ENCODE results near the gene OLA1. TPM values are rescaled to one million over a fixed set of nuclear protein-coding genes. Genes with fewer than 3 reads are reported as not detected.

OLA1 gene
- total and polyA plus RNA-seq, 2 donors (not counting 1 experiment from before 2014, with no cell fraction given), result 13.9 to 47.7 TPM

- no peak overlapping the region for H3K4me2 ChIP-seq (replicated peaks; ENCODE audit: low read depth, low read length, poor library complexity, severe bottlenecking)
- no peaks in the 10 kb centered on the region for H3K79me2 ChIP-seq (ENCODE audit: control insufficient read depth, insufficient read depth, low read length)
- no peak overlapping the region for H3K9ac ChIP-seq (ENCODE audit: low read length)
- Mint-ChIP-seq H3K4me3 (no peak overlapping the region), H3K4me1 (no peaks in the 10 kb centered on the region), H3K27ac (no peak overlapping the region), H3K9me3 (ENCODE audit: insufficient read depth) (no peaks in the 10 kb centered on the region), H3K27me3 (no peaks in the 10 kb centered on the region)
- H3K4me3 ChIP-seq (ENCODE audit: control extremely low read depth in 1 of 5, extremely low read depth in 1 of 5, insufficient read depth in 1 of 5, low read depth in 2 of 5, low read length in 4 of 5), result no peak overlapping the region
- H3K27me3 ChIP-seq (replicated peaks in 1 of 4; ENCODE audit: control extremely low read depth in 1 of 4, control insufficient read depth in 3 of 4, insufficient read depth in 4 of 4, low read length in 3 of 4), result no peaks in the 10 kb centered on the region
- no peak for DNase-seq
- no peak for ATAC-seq (ENCODE audit: low read depth)
- no CpG with 5 or more reads among the region's 1 CpG for WGBS (ENCODE audit: insufficient coverage)
- intact Hi-C loops (cut with micrococcal nuclease), result no loop called here
- H2AFZ ChIP-seq (ENCODE audit: insufficient read depth, low read depth, low read length, poor library complexity, severe bottlenecking), result no peak overlapping the region
- no peak overlapping the region for H3K27ac ChIP-seq (ENCODE audit: low read length in 2 of 2)
- CTCF ChIA-PET, result no interaction called here
- no peaks in the 10 kb centered on the region for H3K9me3 ChIP-seq (ENCODE audit: control extremely low read depth in 1 of 3, control insufficient read depth in 2 of 3, insufficient read depth in 1 of 3, low read length in 2 of 3)
- no peak for TF ChIP-seq EZH2 (IDR thresholded peaks at IDR 0.05; ENCODE audit: borderline replicate concordance, insufficient read depth, low read depth, low read length, poor library complexity, severe bottlenecking)
- POLR2A ChIA-PET, result no interaction called here
- H3K36me3 ChIP-seq (replicated peaks in 1 of 2; ENCODE audit: control extremely low read depth in 1 of 2, control insufficient read depth in 1 of 2, extremely low read depth in 1 of 2, insufficient read depth in 2 of 2, low read length in 1 of 2), result peaks cover 0 to under 1% of the 10 kb centered on the region in 2 experiments
- H3K4me1 ChIP-seq (ENCODE audit: control insufficient read depth in 2 of 2, insufficient read depth in 2 of 2, low read length in 2 of 2), result no peaks in the 10 kb centered on the region
- H4K20me1 ChIP-seq (ENCODE audit: control insufficient read depth, insufficient read depth, low read length, poor library complexity, severe bottlenecking), result no peaks in the 10 kb centered on the region
These were observed 139.8 kb downstream of the OLA1 start for GRCh38 chr2:174108579-174108978.

GRCh38 chr2:174106736-174107135 lies 141.6 kb downstream of the OLA1 start:
- no peak overlapping the region for H3K4me2 ChIP-seq (replicated peaks; ENCODE audit: low read depth, low read length, poor library complexity, severe bottlenecking)
- Mint-ChIP-seq H3K4me1 (no peaks in the 10 kb centered on the region), H3K27ac (no peak overlapping the region), H3K4me3 (no peak overlapping the region), H3K9me3 (ENCODE audit: insufficient read depth) (no peaks in the 10 kb centered on the region), H3K27me3 (no peaks in the 10 kb centered on the region)
- no peaks in the 10 kb centered on the region for H3K4me1 ChIP-seq (ENCODE audit: control insufficient read depth in 2 of 2, insufficient read depth in 2 of 2, low read length in 2 of 2)
- no peaks in the 10 kb centered on the region for H3K79me2 ChIP-seq (ENCODE audit: control insufficient read depth, insufficient read depth, low read length)
- H2AFZ ChIP-seq (ENCODE audit: insufficient read depth, low read depth, low read length, poor library complexity, severe bottlenecking), result no peak overlapping the region
- ChIA-PET POLR2A (no interaction called here), CTCF (interaction anchor here (1.1 kb wide), 1 partner anchor 52 kb away, joined by 4 read pairs; no protein-coding TSS in a partner anchor)
- no peak for TF ChIP-seq EZH2 (IDR thresholded peaks at IDR 0.05; ENCODE audit: borderline replicate concordance, insufficient read depth, low read depth, low read length, poor library complexity, severe bottlenecking)
- no peak for TF ChIP-seq CTCF (IDR thresholded peaks at IDR 0.05)
- H3K9ac ChIP-seq (ENCODE audit: low read length), result no peak overlapping the region
- no peaks in the 10 kb centered on the region for H3K27me3 ChIP-seq (replicated peaks in 1 of 4; ENCODE audit: control extremely low read depth in 1 of 4, control insufficient read depth in 3 of 4, insufficient read depth in 4 of 4, low read length in 3 of 4)
- no peak overlapping the region for H3K4me3 ChIP-seq (ENCODE audit: control extremely low read depth in 1 of 5, extremely low read depth in 1 of 5, insufficient read depth in 1 of 5, low read depth in 2 of 5, low read length in 4 of 5)
- no peaks in the 10 kb centered on the region for H4K20me1 ChIP-seq (ENCODE audit: control insufficient read depth, insufficient read depth, low read length, poor library complexity, severe bottlenecking)
- H3K27ac ChIP-seq (ENCODE audit: low read length in 2 of 2), result no peak overlapping the region
- intact Hi-C loops (cut with micrococcal nuclease), result no loop called here
- DNase-seq (no peak), ATAC-seq (ENCODE audit: low read depth) (no peak)
- H3K9me3 ChIP-seq (ENCODE audit: control extremely low read depth in 1 of 3, control insufficient read depth in 2 of 3, insufficient read depth in 1 of 3, low read length in 2 of 3), result no peaks in the 10 kb centered on the region
- peaks cover 0 to 4% of the 10 kb centered on the region in 2 experiments for H3K36me3 ChIP-seq (replicated peaks in 1 of 2; ENCODE audit: control extremely low read depth in 1 of 2, control insufficient read depth in 1 of 2, extremely low read depth in 1 of 2, insufficient read depth in 2 of 2, low read length in 1 of 2)

Data from B cell (primary cell).